Measurements from ENCODE around the gene C2CD4C. TPM values are rescaled to one million over a fixed set of nuclear protein-coding genes. Genes with fewer than 3 reads are reported as not detected.

Gene C2CD4C
- total and polyA plus RNA-seq, 5 experiments from 2014 or later: not detected

DNA sequence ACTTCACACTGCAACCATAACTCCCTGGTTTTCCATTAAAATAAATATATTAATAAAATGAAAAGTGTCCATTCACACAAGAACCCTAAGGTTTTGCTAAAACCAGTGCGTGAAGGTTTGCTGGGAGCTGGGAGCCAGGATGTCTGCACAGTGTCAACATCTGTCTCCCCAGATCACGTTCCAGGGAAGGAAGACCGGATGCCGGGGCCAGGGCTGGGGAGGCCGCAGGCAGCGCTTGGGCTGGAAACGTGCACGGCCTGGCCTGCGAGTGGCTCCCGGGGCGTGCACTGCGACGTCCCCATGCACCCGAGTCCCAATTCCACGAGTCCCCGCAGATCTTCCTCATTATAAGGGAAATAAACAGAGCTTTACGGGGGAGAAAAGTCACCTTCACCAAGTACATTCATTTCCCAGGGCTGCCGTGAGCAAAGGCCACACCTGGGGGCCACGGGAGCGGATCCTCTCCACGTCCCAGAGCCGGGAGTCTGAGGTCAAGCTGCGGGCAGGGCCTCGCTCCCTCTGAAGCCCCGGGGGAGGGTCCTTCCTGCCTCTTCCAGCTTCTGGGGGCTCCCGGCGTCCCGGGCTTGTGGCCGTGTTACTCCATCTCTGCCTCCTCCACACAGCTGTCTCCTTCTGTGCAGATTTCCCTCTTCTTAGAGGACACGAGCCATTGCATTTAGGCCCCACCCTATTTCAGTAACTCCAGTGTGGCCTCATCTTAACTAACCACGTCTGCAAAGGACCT lies 39.0 kb upstream of the C2CD4C start:
- Mint-ChIP-seq H3K4me1 (peaks cover 0 to 3% (median 0%) of the 10 kb centered on the region in 4 donors), H3K4me3 (no peak overlapping the region), H3K36me3 (no peaks in the 10 kb centered on the region), H3K9me3 (peaks cover 0 to 4% (median 0%) of the 10 kb centered on the region in 9 donors), H3K27ac (no peak overlapping the region), H3K27me3 (no peaks in the 10 kb centered on the region)
- no peak for DNase-seq
- POLR2A ChIA-PET: no interaction called here
- no peak for ATAC-seq

DNA sequence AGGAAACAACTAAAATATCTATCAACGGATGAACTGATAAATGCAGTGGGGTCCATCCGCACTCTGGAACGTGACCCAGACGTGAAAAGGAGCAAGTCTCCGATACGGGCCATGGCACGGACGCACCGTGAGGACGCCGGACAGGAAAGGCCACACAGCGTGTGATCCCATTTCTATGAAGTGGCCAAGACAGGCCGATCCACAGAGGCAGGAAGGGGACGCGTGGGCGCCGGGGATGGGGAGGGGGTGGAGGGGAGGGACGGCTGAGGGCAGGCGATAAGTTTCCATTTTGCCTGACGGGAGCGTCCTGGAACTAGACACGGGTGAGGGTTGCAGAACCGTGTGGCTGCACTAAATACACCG lies 38.1 kb upstream of the C2CD4C start:
- peaks cover 0 to under 1% (median 0%) of the 10 kb centered on the region in 3 donors for H3K36me3 Mint-ChIP-seq
- peaks cover 0 to 4% (median 0%) of the 10 kb centered on the region in 9 donors for H3K9me3 Mint-ChIP-seq
- no peak for ATAC-seq
- DNase-seq: no peak
- no peak overlapping the region for H3K27ac Mint-ChIP-seq
- peaks cover 0 to 5% (median 0%) of the 10 kb centered on the region in 4 donors for H3K4me1 Mint-ChIP-seq
- no peak overlapping the region for H3K4me3 Mint-ChIP-seq
- peaks cover 0 to 3% (median 2%) of the 10 kb centered on the region in 5 donors for H3K27me3 Mint-ChIP-seq
- POLR2A ChIA-PET: no interaction called here

DNA sequence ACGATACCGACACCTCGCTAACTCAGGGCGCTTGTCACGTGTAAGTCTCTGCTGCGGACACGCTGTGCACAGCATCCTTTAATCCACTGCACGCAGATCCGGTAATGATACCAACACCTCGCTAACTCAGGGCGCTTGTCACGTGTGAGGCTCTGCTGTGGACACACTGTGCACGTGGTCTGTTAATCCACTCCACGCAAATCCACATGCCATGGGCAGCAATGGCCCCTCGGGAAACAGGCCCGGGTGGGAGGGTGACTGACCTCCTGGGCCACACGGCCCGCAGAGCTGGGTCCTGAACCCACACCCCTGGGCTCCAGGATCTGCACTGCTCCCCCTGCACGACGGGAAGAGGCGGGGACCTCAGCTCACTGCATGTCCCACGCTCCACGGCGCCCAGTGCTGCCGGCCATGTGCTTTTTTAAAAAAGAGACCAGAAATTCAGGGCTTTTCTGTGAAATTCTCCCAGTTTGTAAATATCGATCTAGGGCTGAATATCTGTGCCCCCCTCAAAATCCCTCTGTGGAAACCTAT lies 35.8 kb upstream of the C2CD4C start:
- ATAC-seq (no peak), DNase-seq (no peak)
- POLR2A ChIA-PET: no interaction called here
- no peak overlapping the region for H3K4me3 Mint-ChIP-seq
- H3K36me3 Mint-ChIP-seq: peaks cover 0 to 3% (median 0%) of the 10 kb centered on the region in 3 donors
- H3K27ac Mint-ChIP-seq: no peak overlapping the region
- peaks cover 1 to 23% (median 17%) of the 10 kb centered on the region in 5 donors for H3K27me3 Mint-ChIP-seq
- H3K4me1 Mint-ChIP-seq: peaks cover 0 to 5% (median 0%) of the 10 kb centered on the region in 4 donors
- H3K9me3 Mint-ChIP-seq: peaks cover 0 to 10% (median 0%) of the 10 kb centered on the region in 9 donors

DNA sequence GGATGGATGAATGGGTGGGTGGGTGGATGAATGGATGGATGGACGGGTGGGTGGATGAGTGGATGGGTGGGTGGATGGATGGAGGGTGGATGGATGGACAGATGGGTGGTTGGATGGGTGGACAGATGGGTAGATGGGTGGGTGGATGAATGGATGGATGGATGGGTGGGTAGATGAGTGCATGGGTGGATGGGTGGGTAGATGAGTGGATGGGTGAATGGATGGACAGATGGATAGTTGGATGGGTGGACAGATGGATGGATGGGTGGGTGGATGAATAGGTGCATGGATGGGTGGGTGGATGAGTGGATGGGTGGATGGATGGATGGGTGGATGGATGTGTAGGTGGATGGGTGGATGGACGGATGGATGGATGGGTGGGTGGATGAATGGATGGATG lies 34.1 kb upstream of the C2CD4C start:
- ATAC-seq (no peak), DNase-seq (no peak)
- Mint-ChIP-seq H3K27me3 (peaks cover 1 to 32% (median 19%) of the 10 kb centered on the region in 5 donors), H3K27ac (no peak overlapping the region), H3K36me3 (peaks cover 0 to 3% (median 0%) of the 10 kb centered on the region in 3 donors), H3K4me3 (no peak overlapping the region), H3K9me3 (peaks cover 0 to 10% (median 0%) of the 10 kb centered on the region in 9 donors), H3K4me1 (peaks cover 0 to 5% (median 0%) of the 10 kb centered on the region in 4 donors)
- POLR2A ChIA-PET: no interaction called here

DNA sequence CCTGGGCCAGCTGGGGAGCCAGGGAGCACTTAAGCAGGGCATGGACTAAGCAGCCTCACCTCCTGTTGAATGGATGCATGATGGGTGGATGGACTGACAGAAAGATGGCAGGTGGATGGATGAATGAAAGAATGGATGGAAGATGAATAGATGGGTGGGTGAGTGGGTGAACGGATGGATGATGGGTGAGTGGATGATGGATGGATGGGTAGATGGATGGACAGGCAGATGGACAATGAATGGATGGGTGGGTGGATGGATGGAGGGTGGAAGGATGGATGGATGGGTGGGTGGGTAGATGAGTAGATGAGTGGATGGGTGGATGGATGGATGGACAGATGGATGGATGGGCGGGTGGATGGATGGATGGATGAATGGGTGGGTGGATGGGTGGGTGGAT lies 33.1 kb upstream of the C2CD4C start:
- H3K4me3 Mint-ChIP-seq: no peak overlapping the region
- H3K27me3 Mint-ChIP-seq: peaks cover 8 to 40% (median 28%) of the 10 kb centered on the region in 5 donors
- peaks cover 0 to 3% (median 0%) of the 10 kb centered on the region in 3 donors for H3K36me3 Mint-ChIP-seq
- ATAC-seq (no peak), DNase-seq (no peak)
- POLR2A ChIA-PET: no interaction called here
- peaks cover 0 to 10% (median 0%) of the 10 kb centered on the region in 9 donors for H3K9me3 Mint-ChIP-seq
- H3K4me1 Mint-ChIP-seq: peaks cover 0 to 5% (median 0%) of the 10 kb centered on the region in 4 donors
- H3K27ac Mint-ChIP-seq: no peak overlapping the region

DNA sequence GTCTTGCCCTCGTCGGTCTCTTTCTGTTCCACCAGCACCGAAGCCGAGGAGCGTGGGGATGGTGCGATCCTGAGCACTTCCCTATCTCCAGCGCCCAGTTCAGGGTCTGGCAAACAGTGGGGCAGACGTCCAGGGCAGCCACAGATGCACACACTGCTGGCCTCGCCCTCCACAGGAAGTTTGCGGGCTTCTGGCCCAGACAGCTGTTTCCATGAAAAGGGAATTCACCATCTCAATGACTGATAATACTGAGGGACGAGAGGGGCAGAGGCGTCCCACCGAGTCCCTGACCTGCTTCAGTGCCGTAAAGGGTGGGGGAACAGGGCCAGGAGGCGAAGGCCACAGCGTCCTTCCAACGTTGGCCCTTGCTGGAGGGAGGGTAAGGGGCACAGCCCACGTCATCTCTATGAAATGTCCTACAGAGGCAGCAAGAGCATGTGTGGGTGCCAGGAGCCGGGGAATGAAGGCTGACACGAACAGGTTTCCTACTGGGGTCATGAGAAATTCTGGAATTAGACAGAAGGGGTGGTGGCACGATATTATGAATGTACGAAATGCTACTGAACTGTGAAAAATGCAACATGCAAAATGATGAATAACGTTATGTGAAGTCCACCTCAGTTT lies 32.4 kb upstream of the C2CD4C start:
- no peak for DNase-seq
- H3K4me3 Mint-ChIP-seq: no peak overlapping the region
- ATAC-seq: no peak
- no peak overlapping the region for H3K27ac Mint-ChIP-seq
- peaks cover 0 to 3% (median 0%) of the 10 kb centered on the region in 3 donors for H3K36me3 Mint-ChIP-seq
- peaks cover 9 to 48% (median 31%) of the 10 kb centered on the region in 5 donors for H3K27me3 Mint-ChIP-seq
- peaks cover 0 to 3% (median 0%) of the 10 kb centered on the region in 4 donors for H3K4me1 Mint-ChIP-seq
- H3K9me3 Mint-ChIP-seq: peaks cover 0 to 10% (median 0%) of the 10 kb centered on the region in 9 donors
- POLR2A ChIA-PET: no interaction called here

DNA sequence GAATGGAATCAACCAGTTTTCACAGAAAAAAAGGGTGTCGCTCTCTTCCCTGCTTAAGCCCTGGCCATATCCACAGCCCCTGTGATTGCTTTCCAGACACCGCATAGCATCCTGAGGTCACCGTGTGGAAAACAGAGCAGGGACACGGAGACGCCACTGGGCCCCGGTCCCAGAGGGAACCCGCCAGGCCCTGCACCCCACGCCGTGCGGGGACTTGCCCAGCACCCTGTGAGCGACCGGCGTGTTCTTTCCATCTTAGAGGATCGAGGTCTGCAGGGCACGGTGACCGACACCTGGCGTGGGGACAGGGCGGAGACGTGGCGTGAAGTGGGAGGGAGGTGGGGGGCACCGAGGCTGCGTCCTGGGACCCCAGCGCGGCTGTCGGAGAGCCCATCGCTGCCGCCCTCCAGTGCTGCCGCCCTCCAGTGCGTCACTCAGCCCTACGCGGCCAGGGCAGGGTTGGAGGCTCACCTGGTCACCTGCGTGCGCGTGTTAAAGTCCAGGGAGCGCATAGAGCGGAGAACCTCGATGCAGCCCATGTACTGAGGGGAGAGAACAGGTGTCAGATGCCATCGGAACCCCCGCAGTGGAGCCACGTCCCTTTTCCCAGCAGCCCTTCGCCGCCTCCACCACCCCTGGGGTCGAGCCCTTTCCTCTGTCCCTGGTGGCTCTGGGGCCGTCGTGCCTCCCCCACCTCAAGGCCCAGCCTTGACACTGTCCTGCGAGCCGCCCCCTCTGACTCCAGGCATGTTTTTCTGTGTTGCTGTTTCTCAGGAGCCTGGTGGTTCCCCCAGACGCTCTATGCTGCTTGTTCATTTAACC lies 31.7 kb upstream of the C2CD4C start:
- Mint-ChIP-seq H3K27ac (no peak overlapping the region), H3K4me1 (peaks cover 0 to 3% (median 0%) of the 10 kb centered on the region in 4 donors), H3K36me3 (peaks cover 0 to 3% (median 0%) of the 10 kb centered on the region in 3 donors), H3K4me3 (no peak overlapping the region), H3K27me3 (peaks cover 10 to 50% (median 31%) of the 10 kb centered on the region in 5 donors), H3K9me3 (peaks cover 0 to 10% (median 0%) of the 10 kb centered on the region in 9 donors)
- no peak for DNase-seq
- POLR2A ChIA-PET: no interaction called here
- ATAC-seq: no peak

DNA sequence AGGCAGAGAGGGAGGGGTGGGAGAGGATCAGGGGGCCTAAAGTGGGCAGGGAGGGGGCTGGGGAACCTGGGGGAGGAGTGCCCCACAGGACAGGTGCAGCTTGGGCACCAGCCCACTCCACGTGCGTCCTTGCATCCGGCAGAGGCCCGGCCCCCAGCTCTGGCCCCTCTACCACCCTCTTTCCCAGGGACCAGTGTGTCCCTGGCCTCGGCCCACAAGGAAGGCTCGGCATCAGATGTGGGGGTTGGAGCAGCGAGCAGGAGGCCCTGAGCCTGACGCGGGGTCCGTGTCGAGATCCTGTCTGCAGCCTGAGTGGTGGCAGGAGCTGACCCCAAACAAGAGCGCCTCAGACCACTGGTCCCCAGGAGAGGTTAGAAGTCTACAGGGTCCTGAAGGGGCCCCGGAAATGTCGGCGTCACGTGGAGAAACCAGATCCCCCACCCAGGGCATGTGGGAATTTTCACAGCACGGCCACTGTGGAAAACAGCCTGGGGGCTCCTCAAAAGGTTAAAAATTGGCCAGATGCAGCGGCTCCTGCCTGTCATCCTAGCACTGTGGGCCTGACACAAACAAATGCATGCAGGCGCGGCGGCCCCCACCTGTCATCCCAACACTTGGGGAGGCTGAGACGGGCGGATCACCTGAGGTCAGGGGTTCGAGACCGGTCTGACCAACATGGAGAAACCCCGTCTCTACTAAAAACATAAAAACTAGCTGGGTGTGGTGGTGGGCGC lies 30.4 kb upstream of the C2CD4C start:
- DNase-seq (no peak), ATAC-seq (no peak)
- H3K4me3 Mint-ChIP-seq: no peak overlapping the region
- H3K27me3 Mint-ChIP-seq: peaks cover 10 to 52% (median 31%) of the 10 kb centered on the region in 5 donors
- peaks cover 0 to 3% (median 0%) of the 10 kb centered on the region in 4 donors for H3K4me1 Mint-ChIP-seq
- H3K36me3 Mint-ChIP-seq: peaks cover 0 to 3% (median 0%) of the 10 kb centered on the region in 3 donors
- POLR2A ChIA-PET: no interaction called here
- peaks cover 0 to 10% (median 0%) of the 10 kb centered on the region in 9 donors for H3K9me3 Mint-ChIP-seq
- H3K27ac Mint-ChIP-seq: no peak overlapping the region

DNA sequence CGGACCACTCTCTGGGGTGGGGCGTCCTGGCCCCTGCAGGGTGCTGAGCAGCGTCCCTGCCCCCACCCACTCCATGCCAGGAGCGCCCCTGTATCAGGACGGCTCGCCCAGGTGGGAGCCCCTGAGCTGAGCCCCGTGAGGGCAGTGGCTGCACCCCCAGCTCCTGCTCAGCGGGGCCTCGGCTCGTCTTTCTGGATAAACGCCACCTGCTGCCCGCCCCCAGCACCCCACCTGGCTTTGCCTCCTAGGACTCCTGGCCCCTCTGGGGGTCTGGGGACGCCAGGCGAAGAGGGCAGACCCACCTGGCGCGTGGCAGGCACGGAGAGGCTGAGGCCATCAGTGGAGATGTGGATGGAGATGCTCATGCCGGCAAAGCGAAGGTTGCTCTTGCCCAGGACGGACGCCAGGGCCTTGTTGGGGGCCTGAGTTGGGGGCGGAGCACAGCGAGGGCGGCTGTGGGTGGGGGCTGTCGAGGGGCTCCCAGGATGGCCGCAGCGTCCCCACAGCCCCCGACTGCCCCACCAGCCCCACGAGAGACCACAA lies 29.5 kb upstream of the C2CD4C start:
- POLR2A ChIA-PET: interaction anchor here (0.5 kb wide), 1 partner anchor 1705 kb away, joined by 5 read pairs; no protein-coding TSS in a partner anchor
- Mint-ChIP-seq H3K27me3 (peaks cover 10 to 52% (median 31%) of the 10 kb centered on the region in 5 donors), H3K4me3 (no peak overlapping the region), H3K4me1 (peaks cover 0 to 3% (median 0%) of the 10 kb centered on the region in 4 donors), H3K27ac (no peak overlapping the region), H3K36me3 (peaks cover 0 to 3% (median 0%) of the 10 kb centered on the region in 3 donors), H3K9me3 (peaks cover 0 to 10% (median 0%) of the 10 kb centered on the region in 9 donors)
- no peak for ATAC-seq
- DNase-seq: no peak

DNA sequence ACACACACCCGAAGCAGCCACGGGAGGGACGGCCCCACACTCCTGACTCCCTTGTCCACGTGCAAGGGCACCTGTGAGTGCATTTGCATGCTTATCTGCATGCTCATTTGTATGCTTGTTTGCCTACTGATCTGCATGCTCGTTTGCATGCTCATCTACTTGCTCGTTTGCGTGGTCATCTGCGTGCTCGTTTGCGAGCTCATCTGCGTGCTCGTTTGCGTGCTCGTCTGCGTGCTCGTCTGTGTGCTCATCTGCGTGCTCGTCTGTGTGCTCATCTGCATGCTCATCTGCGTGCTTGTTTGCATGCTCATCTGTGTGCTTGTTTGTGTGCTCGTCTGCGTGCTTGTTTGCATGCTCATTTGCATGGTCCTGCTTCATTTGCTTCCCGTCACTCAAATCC lies 28.1 kb upstream of the C2CD4C start:
- Mint-ChIP-seq H3K4me1 (peaks cover 0 to 2% (median 0%) of the 10 kb centered on the region in 4 donors), H3K9me3 (peaks cover 0 to 6% (median 0%) of the 10 kb centered on the region in 9 donors), H3K27ac (no peak overlapping the region), H3K27me3 (peaks cover 10 to 50% (median 27%) of the 10 kb centered on the region in 5 donors), H3K4me3 (no peak overlapping the region), H3K36me3 (peaks cover 0 to 2% (median 0%) of the 10 kb centered on the region in 3 donors)
- DNase-seq (no peak), ATAC-seq (no peak)
- POLR2A ChIA-PET: no interaction called here

DNA sequence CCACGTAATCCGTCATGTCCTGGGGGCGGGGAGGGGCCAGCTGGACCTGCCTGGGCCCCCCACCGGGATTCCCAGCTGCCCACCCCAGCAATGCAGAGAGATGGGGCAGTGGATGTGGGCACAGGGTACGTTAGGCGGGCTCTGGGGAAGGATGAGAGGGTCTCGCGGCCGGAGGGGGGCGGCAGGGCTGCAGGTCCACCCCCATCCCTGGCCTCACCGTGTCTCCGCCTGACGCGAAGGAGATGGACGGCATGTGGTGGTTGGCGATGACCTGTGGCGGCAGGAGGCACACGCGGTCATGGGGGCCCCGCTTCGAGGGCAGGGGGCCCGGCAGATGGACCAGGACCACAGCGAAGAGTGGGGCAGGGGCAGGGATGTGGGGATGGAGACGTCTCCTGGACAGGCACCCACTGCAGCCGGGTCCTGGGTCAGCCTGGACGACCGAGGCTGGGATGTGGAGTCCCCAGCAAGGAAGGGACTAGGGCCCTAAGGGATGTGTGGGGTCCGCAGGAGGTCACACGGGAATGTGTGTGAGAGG lies 27.5 kb upstream of the C2CD4C start:
- ATAC-seq: no peak
- H3K27me3 Mint-ChIP-seq: peaks cover 7 to 45% (median 22%) of the 10 kb centered on the region in 5 donors
- H3K27ac Mint-ChIP-seq: no peak overlapping the region
- no peak for DNase-seq
- no peaks in the 10 kb centered on the region for H3K9me3 Mint-ChIP-seq
- POLR2A ChIA-PET: no interaction called here
- no peak overlapping the region for H3K4me3 Mint-ChIP-seq
- no peaks in the 10 kb centered on the region for H3K36me3 Mint-ChIP-seq
- no peaks in the 10 kb centered on the region for H3K4me1 Mint-ChIP-seq

All from naive thymus-derived CD8-positive, alpha-beta T cell (primary cell).